Fibroblast of lung (primary cell): ENCODE measurements around the gene PRR7.

Experiments
- EZH2 ChIP-seq: IDR thresholded peaks from 2 replicates; pipeline ENCODE4 v1.5.1; 2012; ENCODE audit warnings: low read length, control low read depth, mild to moderate bottlenecking; ENCODE audit errors: missing control alignments
- TF ChIP-seq, protein P1 (sequence below), 2 donors: IDR thresholded peaks in 1 of 2; conservative IDR thresholded peaks in 1 of 2; 1 replicate in 1 of 2; 2 replicates in 1 of 2; pipeline ENCODE4 v1.5.1; 2011 to 2012; ENCODE audit warnings: low read length in 2 of 2, control low read depth in 1 of 2, inconsistent platforms in 1 of 2, low read depth in 1 of 2, mild to moderate bottlenecking in 1 of 2

DNA sequence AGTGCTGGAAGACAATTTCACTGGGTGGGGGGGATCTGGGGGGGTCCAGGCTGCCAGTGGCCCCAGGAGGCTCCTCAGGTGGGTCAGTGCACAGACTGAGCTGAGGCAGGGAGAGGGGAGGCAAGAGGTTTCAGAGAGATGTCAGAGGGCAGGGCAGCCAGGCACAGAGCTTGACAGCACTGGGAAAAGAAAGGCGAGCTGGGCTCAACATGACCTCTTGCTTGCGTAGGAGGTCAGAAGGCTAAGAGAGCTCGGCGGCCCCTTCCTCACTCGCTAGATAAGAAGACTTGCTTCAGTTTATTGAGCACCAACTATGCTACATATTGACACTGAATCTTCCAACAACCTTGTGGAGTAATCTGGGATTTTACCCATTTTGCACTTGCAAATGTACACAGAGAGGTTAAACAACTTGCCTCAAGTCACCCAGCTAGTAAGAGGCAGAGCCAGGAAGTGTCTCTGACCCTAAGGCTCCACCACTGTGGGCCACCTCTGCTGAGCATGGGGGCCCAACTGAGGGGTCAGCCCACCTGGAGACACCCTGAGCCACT, 47.3 kb downstream of the PRR7 start:
- TF ChIP-seq, protein P1, sequence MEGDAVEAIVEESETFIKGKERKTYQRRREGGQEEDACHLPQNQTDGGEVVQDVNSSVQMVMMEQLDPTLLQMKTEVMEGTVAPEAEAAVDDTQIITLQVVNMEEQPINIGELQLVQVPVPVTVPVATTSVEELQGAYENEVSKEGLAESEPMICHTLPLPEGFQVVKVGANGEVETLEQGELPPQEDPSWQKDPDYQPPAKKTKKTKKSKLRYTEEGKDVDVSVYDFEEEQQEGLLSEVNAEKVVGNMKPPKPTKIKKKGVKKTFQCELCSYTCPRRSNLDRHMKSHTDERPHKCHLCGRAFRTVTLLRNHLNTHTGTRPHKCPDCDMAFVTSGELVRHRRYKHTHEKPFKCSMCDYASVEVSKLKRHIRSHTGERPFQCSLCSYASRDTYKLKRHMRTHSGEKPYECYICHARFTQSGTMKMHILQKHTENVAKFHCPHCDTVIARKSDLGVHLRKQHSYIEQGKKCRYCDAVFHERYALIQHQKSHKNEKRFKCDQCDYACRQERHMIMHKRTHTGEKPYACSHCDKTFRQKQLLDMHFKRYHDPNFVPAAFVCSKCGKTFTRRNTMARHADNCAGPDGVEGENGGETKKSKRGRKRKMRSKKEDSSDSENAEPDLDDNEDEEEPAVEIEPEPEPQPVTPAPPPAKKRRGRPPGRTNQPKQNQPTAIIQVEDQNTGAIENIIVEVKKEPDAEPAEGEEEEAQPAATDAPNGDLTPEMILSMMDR (conservative IDR thresholded peaks at IDR 0.05 in 1 of 2, IDR thresholded peaks at IDR 0.05 in 1 of 2; ENCODE audit: low read depth in 1 of 2, low read length in 2 of 2): no peak
- TF ChIP-seq EZH2: no peak
